SU-DHL-6 (cell line): ENCODE results near the gene MICAL3.
A peak's percentile ranks its signal among the peaks of the same experiment; 100 is the strongest.

Experiments used
- EZH2phosphoT487 ChIP-seq: fragments of 200-600 bp; sonication (generic), shearing (Covaris generic); conservative IDR thresholded peaks from 2 replicates; pipeline ENCODE4 v1.6.1; 2018; ENCODE audit warnings: mild to moderate bottlenecking, antibody characterized with exemption, low read length, moderate library complexity, mixed read lengths
- TF ChIP-seq, protein P1 (sequence below): fragments of 200-600 bp; sonication (generic); IDR thresholded peaks from one replicate; pipeline ENCODE4 v1.5.1; 2017; ENCODE audit warnings: antibody characterized with exemption, mild to moderate bottlenecking, low read length, moderate library complexity; ENCODE audit not compliant: insufficient read depth, poor library complexity, severe bottlenecking

DNA sequence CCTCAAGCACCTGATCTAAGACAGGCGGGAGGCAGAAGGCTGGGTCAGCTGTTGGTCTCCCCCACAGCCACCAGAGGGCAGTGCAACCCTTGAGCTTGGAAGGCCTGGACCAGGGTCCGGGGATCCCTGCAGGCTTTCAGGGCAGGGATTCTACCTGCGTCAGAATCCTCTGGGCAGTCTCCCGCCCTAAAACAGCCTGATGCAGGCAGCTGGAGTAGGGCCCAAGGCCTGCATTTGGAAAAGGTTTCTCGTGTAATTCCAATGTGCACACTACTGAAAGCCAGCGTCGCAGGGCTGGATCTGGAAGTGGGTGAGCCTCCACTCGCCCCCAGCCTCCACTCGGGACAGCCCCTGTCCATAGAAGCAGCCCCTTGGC lies 281.8 kb downstream of the MICAL3 start:
- TF ChIP-seq, protein P1, sequence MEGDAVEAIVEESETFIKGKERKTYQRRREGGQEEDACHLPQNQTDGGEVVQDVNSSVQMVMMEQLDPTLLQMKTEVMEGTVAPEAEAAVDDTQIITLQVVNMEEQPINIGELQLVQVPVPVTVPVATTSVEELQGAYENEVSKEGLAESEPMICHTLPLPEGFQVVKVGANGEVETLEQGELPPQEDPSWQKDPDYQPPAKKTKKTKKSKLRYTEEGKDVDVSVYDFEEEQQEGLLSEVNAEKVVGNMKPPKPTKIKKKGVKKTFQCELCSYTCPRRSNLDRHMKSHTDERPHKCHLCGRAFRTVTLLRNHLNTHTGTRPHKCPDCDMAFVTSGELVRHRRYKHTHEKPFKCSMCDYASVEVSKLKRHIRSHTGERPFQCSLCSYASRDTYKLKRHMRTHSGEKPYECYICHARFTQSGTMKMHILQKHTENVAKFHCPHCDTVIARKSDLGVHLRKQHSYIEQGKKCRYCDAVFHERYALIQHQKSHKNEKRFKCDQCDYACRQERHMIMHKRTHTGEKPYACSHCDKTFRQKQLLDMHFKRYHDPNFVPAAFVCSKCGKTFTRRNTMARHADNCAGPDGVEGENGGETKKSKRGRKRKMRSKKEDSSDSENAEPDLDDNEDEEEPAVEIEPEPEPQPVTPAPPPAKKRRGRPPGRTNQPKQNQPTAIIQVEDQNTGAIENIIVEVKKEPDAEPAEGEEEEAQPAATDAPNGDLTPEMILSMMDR: peak; percentile 24
- TF ChIP-seq EZH2phosphoT487: no peak
